IMR-90 (cell line): ENCODE data around the gene GGT1. TPM values are rescaled to one million over a fixed set of nuclear protein-coding genes. Genes with fewer than 3 reads are reported as not detected.

ENCODE experiments used
- ATAC-seq: fragments of 200-7000 bp; cut with Tn5 transposase; 2 replicates; pipeline ENCODE4 v1.9.1; 2020; ENCODE audit warnings: low read depth, mild to moderate bottlenecking, moderate library complexity
- BruUV-seq: library from RNA; stranded (reverse); fragments of 400-500 nt; replicated peaks from 2 replicates; lab custom pipeline; 2021; lab: Mats Ljungman, UMichigan
- CTCF ChIA-PET: fragments of 300-600 bp; formaldehyde crosslinking; extraction: SDS; loops from one replicate; lab custom pipeline; 2021; ENCODE audit warnings: antibody characterized with exemption; lab: Yijun Ruan, JAX
- POLR2A ChIA-PET: fragments of 300-600 bp; sonication (Branson Sonifier 250); formaldehyde crosslinking; loops from one replicate; lab custom pipeline; 2022; ENCODE audit warnings: antibody characterized with exemption; ENCODE audit not compliant: unreplicated experiment; lab: Charles Lee
- DNase-seq: peaks from one replicate; pipeline ENCODE4 v3.0.0; 2013
- H2AFZ ChIP-seq: replicated peaks from 2 replicates; pipeline ENCODE3; 2013; ENCODE audit warnings: low read length, mild to moderate bottlenecking; ENCODE audit not compliant: poor library complexity
- H2AK5ac ChIP-seq: 2 replicates; pipeline ENCODE4 v1.6.1; 2013; ENCODE audit warnings: low read depth, low read length, inconsistent platforms
- H2AK9ac ChIP-seq: replicated peaks from 2 replicates; pipeline ENCODE3; 2013; ENCODE audit warnings: mild to moderate bottlenecking, low read depth, low read length, moderate library complexity; ENCODE audit not compliant: poor library complexity
- H2BK120ac ChIP-seq: 2 replicates; pipeline ENCODE4 v1.6.1; 2013; ENCODE audit warnings: low read depth, low read length, inconsistent platforms
- H2BK15ac ChIP-seq: 3 replicates; pipeline ENCODE4 v1.6.1; 2013; ENCODE audit warnings: low read depth, low read length, inconsistent platforms
- H2BK20ac ChIP-seq: 2 replicates; pipeline ENCODE4 v1.6.1; 2013; ENCODE audit warnings: low read depth, mild to moderate bottlenecking, inconsistent platforms, low read length, moderate library complexity
- H2BK5ac ChIP-seq: 2 replicates; pipeline ENCODE4 v1.6.1; 2013; ENCODE audit warnings: mild to moderate bottlenecking, low read depth, low read length, inconsistent platforms; ENCODE audit not compliant: poor library complexity, severe bottlenecking
- H3K14ac ChIP-seq: replicated peaks from 2 replicates; pipeline ENCODE4 v1.6.1; 2013; ENCODE audit warnings: low read depth, low read length, inconsistent platforms
- H3K18ac ChIP-seq: 2 replicates; pipeline ENCODE4 v1.6.1; 2013; ENCODE audit warnings: low read depth, low read length, control low read depth
- H3K23ac ChIP-seq: 2 replicates; pipeline ENCODE4 v1.6.1; 2013; ENCODE audit warnings: low read depth, low read length, inconsistent platforms
- H3K27ac ChIP-seq: 2 replicates; pipeline ENCODE4 v1.5.1; 2013; ENCODE audit warnings: mild to moderate bottlenecking, control low read depth, low read length; ENCODE audit not compliant: insufficient read depth
- H3K27me3 ChIP-seq: 2 replicates; pipeline ENCODE4 v1.6.1; 2013; ENCODE audit warnings: low read length; ENCODE audit not compliant: control insufficient read depth, insufficient read depth
- H3K36me3 ChIP-seq: 2 replicates; pipeline ENCODE4 v1.6.1; 2013; ENCODE audit warnings: low read length, mixed read lengths; ENCODE audit not compliant: control insufficient read depth, insufficient read depth
- H3K4ac ChIP-seq: 2 replicates; pipeline ENCODE4 v1.6.1; 2013; ENCODE audit warnings: low read depth, low read length, inconsistent platforms
- H3K4me1 ChIP-seq: 2 replicates; pipeline ENCODE4 v1.6.1; 2013; ENCODE audit warnings: low read length, mixed read lengths; ENCODE audit not compliant: control insufficient read depth, insufficient read depth
- H3K4me2 ChIP-seq: 2 replicates; pipeline ENCODE4 v1.6.1; 2013; ENCODE audit warnings: low read depth, mild to moderate bottlenecking, control low read depth, low read length, moderate library complexity
- H3K4me3 ChIP-seq: 2 replicates; pipeline ENCODE4 v1.5.1; 2013; ENCODE audit warnings: low read depth, mild to moderate bottlenecking, control low read depth, low read length, moderate library complexity; ENCODE audit not compliant: insufficient read depth
- H3K56ac ChIP-seq: 2 replicates; pipeline ENCODE4 v1.6.1; 2013; ENCODE audit warnings: low read length, inconsistent platforms; ENCODE audit not compliant: insufficient read depth; ENCODE audit errors: extremely low read depth
- H3K79me1 ChIP-seq, 2 experiments: 2 replicates each; pipeline ENCODE4 v1.6.1; 2013; ENCODE audit warnings: low read length in 2 of 2, inconsistent platforms in 1 of 2, low read depth in 1 of 2
- H3K9ac ChIP-seq: 2 replicates; pipeline ENCODE4 v1.6.1; 2013; ENCODE audit warnings: low read depth, low read length, control low read depth
- H3K9me1 ChIP-seq: 2 replicates; pipeline ENCODE4 v1.6.1; 2013; ENCODE audit warnings: low read length, inconsistent platforms; ENCODE audit not compliant: insufficient read depth
- H3K9me3 ChIP-seq: 2 replicates; pipeline ENCODE4 v1.6.1; 2013; ENCODE audit warnings: low read length; ENCODE audit not compliant: control insufficient read depth, insufficient read depth
- H4K20me1 ChIP-seq: 2 replicates; pipeline ENCODE4 v1.6.1; 2013; ENCODE audit warnings: low read length, inconsistent platforms; ENCODE audit not compliant: insufficient read depth
- H4K5ac ChIP-seq: 2 replicates; pipeline ENCODE4 v1.6.1; 2013; ENCODE audit warnings: mild to moderate bottlenecking, low read depth, low read length, control low read depth
- H4K8ac ChIP-seq, 2 experiments: 2 replicates each; pipeline ENCODE4 v1.6.1; 2013; ENCODE audit warnings: low read depth in 2 of 2, low read length in 2 of 2, control low read depth in 1 of 2, inconsistent platforms in 1 of 2
- H4K91ac ChIP-seq: 2 replicates; pipeline ENCODE4 v1.6.1; 2013; ENCODE audit warnings: low read depth, low read length, inconsistent platforms; ENCODE audit not compliant: insufficient read depth
- CEBPB ChIP-seq: IDR thresholded peaks from 2 replicates; pipeline ENCODE4 v1.6.1; 2012; ENCODE audit warnings: low read depth, low read length, improper control_type of control experiment
- CHD1 ChIP-seq: IDR thresholded peaks from 2 replicates; pipeline ENCODE4 v1.6.1; 2012; ENCODE audit warnings: low read depth, low read length, improper control_type of control experiment
- ELK1 ChIP-seq: fragments of 150-350 bp; IDR thresholded peaks from 2 replicates; pipeline ENCODE4 v1.6.1; 2016; ENCODE audit warnings: low read depth, mild to moderate bottlenecking, low read length, moderate library complexity, borderline replicate concordance
- FOS ChIP-seq: fragments of 150-350 bp; IDR thresholded peaks from 2 replicates; pipeline ENCODE4 v1.6.1; 2016; ENCODE audit warnings: low read depth, low read length
- MAFK ChIP-seq: IDR thresholded peaks from 2 replicates; pipeline ENCODE4 v1.6.1; 2012; ENCODE audit warnings: low read depth, low read length, improper control_type of control experiment
- MAZ ChIP-seq: IDR thresholded peaks from 2 replicates; pipeline ENCODE4 v1.6.1; 2012; ENCODE audit warnings: low read depth, mild to moderate bottlenecking, low read length, improper control_type of control experiment, moderate library complexity, borderline replicate concordance
- MXI1 ChIP-seq: IDR thresholded peaks from 2 replicates; pipeline ENCODE4 v1.6.1; 2012; ENCODE audit warnings: low read depth, mild to moderate bottlenecking, low read length, moderate library complexity, borderline replicate concordance
- NFE2L2 ChIP-seq: fragments of 150-350 bp; IDR thresholded peaks from 2 replicates; pipeline ENCODE4 v1.6.1; 2016; ENCODE audit warnings: low read depth, mild to moderate bottlenecking, low read length
- POLR2A ChIP-seq: IDR thresholded peaks from 2 replicates; pipeline ENCODE4 v1.6.1; 2012; ENCODE audit warnings: mild to moderate bottlenecking, low read depth, low read length
- RCOR1 ChIP-seq: IDR thresholded peaks from 2 replicates; pipeline ENCODE4 v1.6.1; 2012; ENCODE audit warnings: mild to moderate bottlenecking, low read length, improper control_type of control experiment; ENCODE audit not compliant: insufficient replicate concordance
- RFX5 ChIP-seq: IDR thresholded peaks from 2 replicates; pipeline ENCODE4 v1.8.0; 2012; ENCODE audit warnings: low read depth, mild to moderate bottlenecking, low read length, moderate library complexity
- SMC3 ChIP-seq: fragments of 150-350 bp; IDR thresholded peaks from 2 replicates; pipeline ENCODE4 v1.6.1; 2016; ENCODE audit warnings: low read depth, mild to moderate bottlenecking, antibody characterized with exemption, low read length, moderate library complexity
- WGBS, 2 experiments: methylation state at CpG; one replicate each; pipeline versions ENCODE4 v1.1.5 to v1.1.7; 2013; ENCODE audit warnings: missing lambda C conversion rate in 2 of 2; ENCODE audit not compliant: insufficient read length in 1 of 2; ENCODE audit errors: extremely low coverage in 2 of 2; 5-methylcytosine and 5-hydroxymethylcytosine counted together
- dilution Hi-C: fragments of 300-500 bp; cut with HindIII; formaldehyde crosslinking; loops from one replicate; pipeline ENCODE4 v1.14.3; 2018; ENCODE audit warnings: low sequenced_read_pairs; ENCODE audit not compliant: unreplicated experiment
- in situ Hi-C: fragments of 300-500 bp; cut with MboI; formaldehyde crosslinking; loops from 3 replicates; pipeline ENCODE4 v1.14.3; 2019; ENCODE audit warnings: low sequenced_read_pairs, inconsistent platforms, mixed read lengths
- intact Hi-C: fragments of 100-400 bp; cut with micrococcal nuclease; formaldehyde crosslinking; loops from 2 replicates; pipeline ENCODE4 v1.10.0; 2022
- polyA plus RNA-seq, 3 experiments: library from polyadenylated mRNA; depleted of rRNA; stranded (reverse); fragments of >200 nt; gene quantifications; 2 replicates each; pipeline ENCODE4 v1.2.3, GENCODE V29; 2012; ENCODE audit warnings: low replicate concordance in 1 of 3
- total RNA-seq: library from RNA; depleted of rRNA; stranded (reverse); fragments of >200 nt; gene quantifications from 2 replicates; pipeline ENCODE4 v1.2.3, GENCODE V29; 2012
- TF ChIP-seq, protein P1 (sequence below): conservative IDR thresholded peaks from 2 replicates; pipeline ENCODE4 v1.5.1; 2012; ENCODE audit warnings: mild to moderate bottlenecking, low read depth, low read length, improper control_type of control experiment
- TF ChIP-seq, protein P2 (sequence below): fragments of 150-350 bp; IDR thresholded peaks from 2 replicates; pipeline ENCODE4 v1.6.1; 2017; ENCODE audit warnings: mild to moderate bottlenecking, antibody characterized with exemption, low read length, low read depth

Gene GGT1
- total and polyA plus RNA-seq, 2 of the 4 experiments (the other 2 are of a cell fraction) = 3.4 to 7.3 TPM

GRCh38 chr22:24582056-24582814 is 20.8 kb upstream of the GGT1 start:
- Histone ChIP-seq H3K36me3 (peaks cover 15% of the 10 kb centered on the region; the same call in 1 of the 2 replicates), H3K18ac (no peak overlapping the region), H3K9me3 (no peaks in the 10 kb centered on the region), H3K4me1 (peaks cover 25% of the 10 kb centered on the region), H4K5ac (no peak overlapping the region), H2AK5ac (peak overlapping the region; percentile 2; the same call in 1 of the 2 replicates), H3K27ac (no peak overlapping the region), H2BK15ac (no peak overlapping the region), H2BK5ac (no peak overlapping the region), H3K4me3 (no peak overlapping the region), H2BK120ac (no peak overlapping the region), H2BK20ac (no peak overlapping the region), H3K9me1 (peaks cover 20% of the 10 kb centered on the region), H3K4me2 (no peak overlapping the region), H4K8ac (no peak overlapping the region), H2AFZ (no peak overlapping the region), H4K20me1 (peaks cover 4% of the 10 kb centered on the region; the same call in 1 of the 2 replicates), H3K23ac (no peak overlapping the region), H3K4ac (no peak overlapping the region), H3K14ac (no peak overlapping the region), H3K9ac (no peak overlapping the region), H4K91ac (no peak overlapping the region), H3K79me1 (no peaks in the 10 kb centered on the region), H3K56ac (no peak overlapping the region), H2AK9ac (no peak overlapping the region), H3K27me3 (no peaks in the 10 kb centered on the region)
- 80% methylated on average over 2 of the region's 12 CpGs; no CpG with 5 or more reads in 1 of the 2 experiments for WGBS, 2 experiments
- TF ChIP-seq FOS (no peak), SMC3 (no peak), MAZ (no peak), RFX5 (no peak), POLR2A (no peak), CEBPB (no peak), ELK1 (no peak), CHD1 (no peak), MAFK (no peak), RCOR1 (no peak), NFE2L2 (no peak), MXI1 (no peak)
- TF ChIP-seq, protein P1, sequence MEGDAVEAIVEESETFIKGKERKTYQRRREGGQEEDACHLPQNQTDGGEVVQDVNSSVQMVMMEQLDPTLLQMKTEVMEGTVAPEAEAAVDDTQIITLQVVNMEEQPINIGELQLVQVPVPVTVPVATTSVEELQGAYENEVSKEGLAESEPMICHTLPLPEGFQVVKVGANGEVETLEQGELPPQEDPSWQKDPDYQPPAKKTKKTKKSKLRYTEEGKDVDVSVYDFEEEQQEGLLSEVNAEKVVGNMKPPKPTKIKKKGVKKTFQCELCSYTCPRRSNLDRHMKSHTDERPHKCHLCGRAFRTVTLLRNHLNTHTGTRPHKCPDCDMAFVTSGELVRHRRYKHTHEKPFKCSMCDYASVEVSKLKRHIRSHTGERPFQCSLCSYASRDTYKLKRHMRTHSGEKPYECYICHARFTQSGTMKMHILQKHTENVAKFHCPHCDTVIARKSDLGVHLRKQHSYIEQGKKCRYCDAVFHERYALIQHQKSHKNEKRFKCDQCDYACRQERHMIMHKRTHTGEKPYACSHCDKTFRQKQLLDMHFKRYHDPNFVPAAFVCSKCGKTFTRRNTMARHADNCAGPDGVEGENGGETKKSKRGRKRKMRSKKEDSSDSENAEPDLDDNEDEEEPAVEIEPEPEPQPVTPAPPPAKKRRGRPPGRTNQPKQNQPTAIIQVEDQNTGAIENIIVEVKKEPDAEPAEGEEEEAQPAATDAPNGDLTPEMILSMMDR = no peak
- TF ChIP-seq, protein P2, sequence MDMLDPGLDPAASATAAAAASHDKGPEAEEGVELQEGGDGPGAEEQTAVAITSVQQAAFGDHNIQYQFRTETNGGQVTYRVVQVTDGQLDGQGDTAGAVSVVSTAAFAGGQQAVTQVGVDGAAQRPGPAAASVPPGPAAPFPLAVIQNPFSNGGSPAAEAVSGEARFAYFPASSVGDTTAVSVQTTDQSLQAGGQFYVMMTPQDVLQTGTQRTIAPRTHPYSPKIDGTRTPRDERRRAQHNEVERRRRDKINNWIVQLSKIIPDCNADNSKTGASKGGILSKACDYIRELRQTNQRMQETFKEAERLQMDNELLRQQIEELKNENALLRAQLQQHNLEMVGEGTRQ = no peak
- DNase-seq = no peak
- no peak for ATAC-seq
- no TSS peak for BruUV-seq
- dilution Hi-C loops (no loop called here), in situ Hi-C loops (no loop called here), intact Hi-C loops (no loop called here)
- CTCF ChIA-PET = interaction anchor here (0.6 kb wide), 1 partner anchor 117 kb away, joined by 4 read pairs; no protein-coding TSS in a partner anchor
- POLR2A ChIA-PET = no interaction called here
